Activated effector memory CD4-positive, alpha-beta T cell treated with anti-CD3 and anti-CD28 coated beads, Interleukin-2, amount 50 U/mL, for 16 hours (primary cell): ENCODE measurements around the gene GRIN3B.

ENCODE experiments used
- DNase-seq: peaks from one replicate; pipeline ENCODE4 v3.0.0-alpha.2; 2020

Gene GRIN3B

DNA sequence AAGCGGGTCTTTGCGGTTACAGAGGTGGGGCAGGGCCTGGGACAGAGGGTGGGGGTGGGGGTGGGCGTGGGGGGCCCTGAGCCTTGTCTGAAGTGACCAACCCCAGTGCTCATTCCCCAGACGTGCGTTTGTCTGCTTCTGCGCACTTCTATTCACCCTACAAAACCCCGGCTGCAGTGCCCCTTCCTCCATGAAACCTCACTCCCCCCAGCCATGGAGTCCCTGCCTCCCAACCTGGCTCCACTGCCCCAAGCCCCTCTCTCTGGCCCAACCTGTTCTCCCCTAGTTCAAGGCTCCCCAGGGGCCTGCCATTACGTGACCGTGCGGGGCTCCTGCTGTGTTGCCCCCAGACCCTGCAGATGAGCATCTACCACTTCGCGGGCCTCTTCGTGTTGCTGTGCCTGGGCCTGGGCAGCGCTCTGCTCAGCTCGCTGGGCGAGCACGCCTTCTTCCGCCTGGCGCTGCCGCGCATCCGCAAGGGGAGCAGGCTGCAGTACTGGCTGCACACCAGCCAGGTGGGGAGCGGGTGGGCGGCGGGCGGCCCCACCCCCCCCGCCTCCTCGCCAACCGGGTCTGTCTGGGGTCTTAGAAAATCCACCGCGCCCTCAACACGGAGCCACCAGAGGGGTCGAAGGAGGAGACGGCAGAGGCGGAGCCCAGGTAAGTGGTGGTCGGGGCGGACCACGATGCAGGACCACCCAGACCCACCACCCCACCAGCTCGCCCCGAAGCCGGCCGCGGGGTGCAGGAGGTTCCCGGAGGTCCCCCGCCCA lies 8.2 kb downstream of the GRIN3B start:
- DNase-seq, result no peak

DNA sequence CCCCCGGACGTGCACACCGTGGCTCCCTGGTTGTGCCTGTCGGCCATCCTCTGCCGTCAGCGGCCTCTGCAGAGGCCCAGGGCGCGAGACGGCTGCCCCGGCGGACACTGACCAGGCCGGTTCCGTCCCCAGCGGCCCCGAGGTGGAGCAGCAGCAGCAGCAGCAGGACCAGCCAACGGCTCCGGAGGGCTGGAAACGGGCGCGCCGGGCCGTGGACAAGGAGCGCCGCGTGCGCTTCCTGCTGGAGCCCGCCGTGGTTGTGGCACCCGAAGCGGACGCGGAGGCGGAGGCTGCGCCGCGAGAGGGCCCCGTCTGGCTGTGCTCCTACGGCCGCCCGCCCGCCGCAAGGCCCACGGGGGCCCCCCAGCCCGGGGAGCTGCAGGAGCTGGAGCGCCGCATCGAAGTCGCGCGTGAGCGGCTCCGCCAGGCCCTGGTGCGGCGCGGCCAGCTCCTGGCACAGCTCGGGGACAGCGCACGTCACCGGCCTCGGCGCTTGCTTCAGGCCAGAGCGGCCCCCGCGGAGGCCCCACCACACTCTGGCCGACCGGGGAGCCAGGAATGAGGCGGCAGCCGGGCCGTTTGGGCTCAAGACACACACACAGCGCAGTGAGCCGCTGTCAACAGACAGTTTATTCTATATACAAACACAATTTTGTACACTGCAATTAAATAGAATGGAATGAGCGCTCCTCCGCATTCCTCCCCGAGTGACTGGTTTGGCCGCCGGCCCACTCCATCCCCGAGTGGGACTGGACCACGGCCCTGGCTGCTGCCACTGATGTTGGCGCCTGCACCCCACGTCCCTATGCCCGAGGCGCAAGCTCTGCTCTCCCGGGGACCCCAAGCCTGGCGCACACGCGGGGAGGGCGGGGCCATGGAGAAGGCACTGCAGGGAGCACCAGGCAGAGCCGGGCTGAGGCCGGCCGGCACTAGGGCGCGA lies 9.1 kb downstream of the GRIN3B start:
- DNase-seq, result no peak

DNA sequence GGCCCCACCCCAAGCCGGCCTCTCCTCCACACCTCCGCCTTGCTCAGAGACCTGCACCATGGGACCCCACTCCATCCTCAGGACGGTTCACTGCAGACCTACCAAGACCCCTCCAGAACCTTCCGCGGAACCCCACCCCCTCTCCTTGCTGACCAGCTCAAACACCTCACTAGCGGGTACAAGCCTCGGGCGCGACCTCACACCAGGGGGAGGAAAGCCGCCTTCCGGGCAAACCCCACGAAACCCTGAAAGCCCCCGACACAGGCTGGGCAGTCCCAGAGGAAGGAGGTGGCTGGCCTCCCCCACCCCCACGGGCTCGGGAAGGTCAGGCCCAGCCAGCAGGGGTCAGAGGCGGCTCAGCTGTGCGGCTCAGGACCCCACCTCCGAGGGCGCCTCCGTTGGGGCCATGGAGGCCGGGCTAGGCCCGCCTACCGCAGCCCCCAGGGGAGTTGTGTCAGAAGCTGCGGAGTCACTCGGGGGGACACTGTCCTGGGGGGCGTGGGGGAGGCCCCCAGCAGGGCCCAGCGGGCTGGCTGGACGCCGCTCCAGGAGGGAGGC lies 9.8 kb downstream of the GRIN3B start:
- no peak for DNase-seq

GRCh38 chr19:1010586-1011510 lies 10.6 kb downstream of the GRIN3B start:
- no peak for DNase-seq

DNA sequence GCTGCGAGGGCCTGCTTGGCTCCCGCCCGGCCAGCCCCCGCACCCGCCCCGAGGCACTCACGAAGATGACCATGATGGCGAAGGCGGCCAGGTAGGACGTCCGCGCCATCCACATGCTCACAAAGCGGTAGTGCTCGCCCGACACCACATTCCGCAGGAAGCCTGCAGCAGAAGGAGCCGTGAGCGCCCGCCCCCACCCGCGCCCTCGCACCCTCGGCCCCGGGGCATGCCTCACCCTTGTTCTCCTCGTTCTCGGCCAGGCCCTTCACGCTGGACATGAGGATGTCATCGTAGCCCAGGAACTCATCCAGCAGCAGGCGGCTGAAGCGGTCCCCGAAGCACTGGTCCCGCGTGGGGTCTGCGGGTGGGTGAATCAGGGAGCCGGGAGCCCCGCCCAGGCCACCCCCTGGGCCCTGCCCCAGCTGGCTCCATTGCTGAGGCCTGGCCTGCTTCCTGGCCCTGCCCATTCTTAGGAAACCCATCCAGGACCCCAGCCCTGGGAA lies 11.7 kb downstream of the GRIN3B start:
- no peak for DNase-seq

DNA sequence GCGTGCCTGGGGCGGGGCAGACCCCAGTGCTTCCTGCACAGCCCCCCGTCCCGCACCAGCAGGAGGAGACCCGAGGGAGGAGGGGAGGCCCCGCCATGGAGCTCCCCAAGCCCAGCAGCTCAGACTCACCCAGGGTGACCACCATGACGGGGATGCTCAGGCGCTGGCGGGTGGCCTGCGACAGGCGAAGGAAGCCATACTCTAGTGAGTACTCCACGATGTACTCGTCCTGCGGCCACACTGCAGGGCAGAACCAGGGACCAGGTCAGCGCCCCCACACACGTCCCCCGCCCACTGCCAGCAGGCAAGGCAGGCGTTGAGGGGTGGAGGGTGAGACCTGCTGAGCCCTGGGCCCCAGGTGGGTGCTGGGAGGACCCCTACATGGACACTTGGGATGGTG lies 12.1 kb downstream of the GRIN3B start:
- no peak for DNase-seq

DNA sequence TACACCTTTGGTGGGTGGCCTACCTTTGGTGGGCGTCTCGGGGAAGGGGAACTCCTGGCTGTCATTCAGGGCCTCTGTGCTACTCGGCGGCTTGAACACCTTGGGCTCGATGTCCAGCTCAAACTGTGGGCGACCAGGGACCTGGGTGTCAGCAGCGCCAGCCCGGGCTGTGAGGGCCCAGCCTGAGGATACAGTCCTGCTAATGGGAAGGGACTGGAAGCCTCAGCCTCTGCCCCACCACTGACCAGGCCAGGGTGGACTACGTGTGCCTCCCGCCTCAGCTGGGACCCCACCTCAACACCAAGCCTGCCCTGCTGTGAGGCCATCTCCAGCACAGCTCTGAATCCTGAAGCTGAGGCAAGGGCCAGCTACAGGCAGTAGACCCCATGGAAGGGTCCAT lies 13.0 kb downstream of the GRIN3B start:
- DNase-seq, result no peak

DNA sequence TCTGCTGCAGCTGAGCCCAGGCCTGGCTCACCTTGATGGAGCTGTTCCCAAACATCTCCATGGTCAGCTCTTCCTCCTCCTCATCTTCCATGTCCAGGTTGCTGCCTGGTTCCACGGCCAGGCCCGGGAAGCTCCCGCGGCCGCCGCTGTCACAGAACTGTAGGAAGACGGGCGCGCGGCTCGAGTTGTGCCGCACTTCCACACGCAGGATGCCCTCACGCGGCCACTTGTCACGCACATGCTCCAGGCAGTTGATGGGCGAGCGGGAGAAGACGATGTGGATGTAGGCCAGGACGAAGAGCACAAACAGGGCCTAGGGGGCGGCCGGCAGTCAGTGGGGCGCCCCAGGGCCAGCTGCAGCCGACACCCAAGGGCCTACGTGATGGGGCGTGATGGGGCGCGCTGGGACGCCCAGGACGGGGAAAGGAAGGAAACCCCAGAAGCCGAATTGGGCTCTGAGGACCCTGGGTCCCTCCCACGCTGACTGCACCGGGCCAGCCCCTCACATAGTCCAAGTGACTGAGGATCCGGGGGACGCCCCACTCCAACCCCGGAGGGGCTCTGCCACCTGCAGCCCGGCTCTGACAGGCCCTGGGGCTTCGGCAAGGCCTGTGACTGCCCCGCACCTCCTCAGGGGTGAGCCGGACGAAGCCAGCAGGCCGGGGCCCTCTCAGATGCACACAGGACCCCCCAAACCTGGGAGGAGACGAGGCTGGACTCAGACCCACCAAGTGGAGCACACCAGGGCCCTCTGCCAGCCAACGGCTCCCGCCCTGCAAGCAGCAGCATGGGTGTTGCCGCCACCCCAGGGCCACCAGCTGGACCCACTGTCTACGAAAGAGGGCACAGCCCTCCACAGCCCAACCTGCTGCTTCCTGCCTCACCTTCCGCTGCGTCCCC lies 14.2 kb downstream of the GRIN3B start:
- DNase-seq, result no peak

GRCh38 chr19:1015061-1015781 lies 15.0 kb downstream of the GRIN3B start:
- DNase-seq, result no peak

- DNase-seq, result no peak
Observed at GRCh38 chr19:1015782-1016646, 15.8 kb downstream of the GRIN3B start.

GRCh38 chr19:1016647-1017114 lies 16.5 kb downstream of the GRIN3B start:
- no peak for DNase-seq

- no peak for DNase-seq
Observed at GRCh38 chr19:1017115-1017905, 17.1 kb downstream of the GRIN3B start.

DNA sequence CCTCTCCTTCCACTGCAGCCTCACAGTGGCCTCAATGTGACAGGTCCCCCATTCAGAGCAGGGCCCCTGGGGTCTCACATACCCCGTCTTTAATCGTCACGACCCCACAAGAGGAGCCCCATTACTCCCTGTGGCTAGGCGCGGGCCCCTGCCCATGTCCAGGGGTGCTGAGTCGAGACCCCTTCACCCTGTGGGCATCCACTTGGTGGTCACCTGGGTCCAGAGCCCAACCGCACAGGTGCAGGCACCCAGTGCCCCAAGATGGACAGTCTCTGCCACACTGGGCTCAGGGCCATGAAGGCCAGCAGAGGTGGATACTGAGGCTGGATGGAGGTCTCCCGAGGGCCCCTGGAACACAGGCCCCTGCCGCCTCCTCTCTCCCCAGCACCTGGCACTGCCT lies 17.7 kb downstream of the GRIN3B start:
- DNase-seq, result no peak

DNA sequence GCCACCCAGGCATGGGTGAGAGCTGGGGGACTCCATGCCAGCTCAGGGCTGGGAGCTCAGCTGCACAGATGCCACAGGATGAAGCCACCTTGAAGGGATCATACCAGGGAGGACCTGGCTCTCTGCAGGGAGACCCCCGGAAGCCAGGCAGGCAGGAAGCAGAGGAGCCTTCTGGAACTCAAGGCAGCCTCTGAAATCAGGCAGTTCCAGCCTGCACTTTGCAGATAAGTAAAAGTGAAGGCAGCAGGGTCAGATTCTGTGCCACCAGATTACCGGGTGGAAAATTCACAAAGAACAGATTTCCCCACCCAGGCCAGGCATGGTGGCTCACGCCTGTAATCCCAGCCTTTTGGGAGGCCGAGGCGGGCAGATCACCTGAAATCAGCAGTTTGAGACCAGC lies 18.2 kb downstream of the GRIN3B start:
- no peak for DNase-seq

GRCh38 chr19:1018932-1019615 lies 18.9 kb downstream of the GRIN3B start:
- DNase-seq, result no peak

GRCh38 chr19:1019616-1019961 lies 19.4 kb downstream of the GRIN3B start:
- no peak for DNase-seq

DNA sequence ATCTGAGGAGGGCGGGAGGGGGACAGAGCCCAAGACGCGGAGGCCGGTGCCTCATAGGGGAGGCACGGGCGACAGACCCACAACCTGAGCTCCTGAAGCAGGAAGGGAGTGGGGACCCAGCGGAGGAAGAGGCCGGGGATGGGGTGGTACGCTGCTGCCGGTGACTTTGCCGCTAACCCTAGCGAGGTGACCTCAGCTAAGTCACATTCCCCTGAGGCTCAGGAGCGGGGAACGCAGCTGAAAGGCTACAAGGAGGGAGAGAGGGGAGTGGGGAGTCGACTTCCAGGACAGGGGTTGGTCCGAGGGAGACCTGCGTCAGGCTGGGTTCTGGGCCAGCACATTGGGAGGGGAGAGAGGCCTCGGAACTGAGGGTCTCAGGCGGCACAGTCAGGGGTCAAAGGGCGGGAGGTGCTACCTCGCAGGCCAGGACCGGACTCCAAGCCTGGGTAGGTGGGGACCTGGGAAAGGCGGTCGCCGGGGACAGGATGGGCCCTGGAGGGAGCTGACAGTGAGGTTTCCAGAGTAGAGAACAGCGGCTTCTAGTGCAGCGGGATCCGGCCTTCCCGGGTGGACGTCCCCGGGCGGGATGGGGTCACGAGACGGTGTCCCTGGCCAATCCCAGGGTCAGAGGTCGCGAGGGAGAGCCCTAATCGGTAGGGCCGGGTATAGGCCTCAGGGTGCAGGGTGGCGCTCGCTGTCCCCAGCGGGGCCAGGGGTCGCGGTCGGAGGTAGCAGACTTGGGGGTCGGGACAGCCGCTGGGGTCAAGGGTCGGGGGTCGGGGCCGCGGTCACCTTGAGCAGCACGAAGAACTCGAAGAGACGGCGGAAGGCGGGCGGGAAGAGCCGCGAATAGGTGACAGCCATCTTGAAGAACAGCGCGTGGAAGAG lies 20.0 kb downstream of the GRIN3B start:
- no peak for DNase-seq
